PFSK-1 (cell line): ENCODE results near the gene SLC26A11.

Source experiments
- FOXP2 ChIP-seq: optimal IDR thresholded peaks from 2 replicates; pipeline ENCODE3; 2011; ENCODE audit warnings: borderline replicate concordance, control low read depth, inconsistent platforms; ENCODE audit not compliant: insufficient read depth; ENCODE audit errors: extremely low read length, extremely low read depth
- POLR2AphosphoS5 ChIP-seq: IDR thresholded peaks from 2 replicates; pipeline ENCODE4 v1.6.1; 2012; ENCODE audit warnings: low read depth, mild to moderate bottlenecking, control low read depth, low read length, moderate library complexity
- SIN3A ChIP-seq: IDR thresholded peaks from 2 replicates; pipeline ENCODE4 v1.6.1; 2012; ENCODE audit warnings: mild to moderate bottlenecking, low read length, moderate library complexity, borderline replicate concordance; ENCODE audit not compliant: insufficient read depth
- TAF1 ChIP-seq: IDR thresholded peaks from 2 replicates; pipeline ENCODE4 v1.6.1; 2012; ENCODE audit warnings: low read length, control low read depth, borderline replicate concordance; ENCODE audit not compliant: insufficient read depth
- TF ChIP-seq, protein P1 (sequence below), 2 experiments: IDR thresholded peaks; 2 replicates each; pipeline versions ENCODE4 v1.6.1 to v1.8.0; 2011 to 2012; ENCODE audit warnings: low read depth in 2 of 2, low read length in 2 of 2, control low read depth in 1 of 2, inconsistent platforms in 1 of 2, mild to moderate bottlenecking in 1 of 2, moderate library complexity in 1 of 2; ENCODE audit not compliant: insufficient read depth in 1 of 2

SLC26A11 gene

DNA sequence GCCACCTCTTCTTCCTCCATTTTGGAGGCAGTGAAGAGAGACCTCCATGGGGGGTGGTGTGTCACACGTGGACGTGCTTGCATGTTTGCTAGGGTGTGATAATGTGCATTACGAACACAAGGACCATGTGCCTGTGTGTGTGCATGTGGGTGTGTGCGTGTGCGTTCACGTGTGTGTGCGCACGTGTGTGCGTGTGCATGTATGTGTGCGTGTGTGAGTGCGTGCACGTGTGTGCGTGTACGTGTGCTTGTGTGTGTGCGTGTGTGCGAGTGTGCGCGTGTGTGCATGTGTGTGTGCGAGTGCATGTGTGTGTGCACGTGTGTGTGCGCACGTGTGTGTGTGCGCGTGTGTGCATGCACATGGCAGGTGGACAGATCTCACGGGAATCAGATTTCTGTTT, 69.9 kb downstream of the SLC26A11 start:
- TF ChIP-seq POLR2AphosphoS5 (no peak), TAF1 (no peak), FOXP2 (no peak), SIN3A (no peak)
- TF ChIP-seq, protein P1, sequence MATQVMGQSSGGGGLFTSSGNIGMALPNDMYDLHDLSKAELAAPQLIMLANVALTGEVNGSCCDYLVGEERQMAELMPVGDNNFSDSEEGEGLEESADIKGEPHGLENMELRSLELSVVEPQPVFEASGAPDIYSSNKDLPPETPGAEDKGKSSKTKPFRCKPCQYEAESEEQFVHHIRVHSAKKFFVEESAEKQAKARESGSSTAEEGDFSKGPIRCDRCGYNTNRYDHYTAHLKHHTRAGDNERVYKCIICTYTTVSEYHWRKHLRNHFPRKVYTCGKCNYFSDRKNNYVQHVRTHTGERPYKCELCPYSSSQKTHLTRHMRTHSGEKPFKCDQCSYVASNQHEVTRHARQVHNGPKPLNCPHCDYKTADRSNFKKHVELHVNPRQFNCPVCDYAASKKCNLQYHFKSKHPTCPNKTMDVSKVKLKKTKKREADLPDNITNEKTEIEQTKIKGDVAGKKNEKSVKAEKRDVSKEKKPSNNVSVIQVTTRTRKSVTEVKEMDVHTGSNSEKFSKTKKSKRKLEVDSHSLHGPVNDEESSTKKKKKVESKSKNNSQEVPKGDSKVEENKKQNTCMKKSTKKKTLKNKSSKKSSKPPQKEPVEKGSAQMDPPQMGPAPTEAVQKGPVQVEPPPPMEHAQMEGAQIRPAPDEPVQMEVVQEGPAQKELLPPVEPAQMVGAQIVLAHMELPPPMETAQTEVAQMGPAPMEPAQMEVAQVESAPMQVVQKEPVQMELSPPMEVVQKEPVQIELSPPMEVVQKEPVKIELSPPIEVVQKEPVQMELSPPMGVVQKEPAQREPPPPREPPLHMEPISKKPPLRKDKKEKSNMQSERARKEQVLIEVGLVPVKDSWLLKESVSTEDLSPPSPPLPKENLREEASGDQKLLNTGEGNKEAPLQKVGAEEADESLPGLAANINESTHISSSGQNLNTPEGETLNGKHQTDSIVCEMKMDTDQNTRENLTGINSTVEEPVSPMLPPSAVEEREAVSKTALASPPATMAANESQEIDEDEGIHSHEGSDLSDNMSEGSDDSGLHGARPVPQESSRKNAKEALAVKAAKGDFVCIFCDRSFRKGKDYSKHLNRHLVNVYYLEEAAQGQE (IDR thresholded peaks at IDR 0.05; ENCODE audit: insufficient read depth in 1 of 2, low read depth in 2 of 2, low read length in 2 of 2), result no peak

DNA sequence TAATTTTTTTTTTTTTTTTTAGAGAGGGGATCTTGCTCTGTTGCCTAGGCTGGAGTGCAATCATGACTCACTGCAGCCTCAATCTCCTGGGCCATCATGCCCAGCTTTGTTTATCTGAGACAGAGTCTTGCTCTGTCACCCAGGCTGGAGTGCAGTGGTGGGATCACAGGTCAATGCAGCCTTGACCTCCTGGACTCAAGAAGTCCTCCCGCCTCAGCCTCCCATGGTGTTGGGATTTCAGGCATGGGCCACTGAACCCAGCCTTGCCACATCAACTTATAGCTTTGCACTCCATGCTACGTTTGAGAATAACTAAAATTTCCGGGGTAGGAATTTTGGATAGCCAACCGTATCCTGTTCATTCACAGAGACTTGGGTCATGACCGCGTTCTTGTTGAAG, 71.0 kb downstream of the SLC26A11 start:
- TF ChIP-seq, protein P1 (IDR thresholded peaks at IDR 0.05; ENCODE audit: insufficient read depth in 1 of 2, low read depth in 2 of 2, low read length in 2 of 2), result no peak
- no peak for TF ChIP-seq POLR2AphosphoS5
- TF ChIP-seq SIN3A, result no peak
- no peak for TF ChIP-seq TAF1
- no peak for TF ChIP-seq FOXP2

DNA sequence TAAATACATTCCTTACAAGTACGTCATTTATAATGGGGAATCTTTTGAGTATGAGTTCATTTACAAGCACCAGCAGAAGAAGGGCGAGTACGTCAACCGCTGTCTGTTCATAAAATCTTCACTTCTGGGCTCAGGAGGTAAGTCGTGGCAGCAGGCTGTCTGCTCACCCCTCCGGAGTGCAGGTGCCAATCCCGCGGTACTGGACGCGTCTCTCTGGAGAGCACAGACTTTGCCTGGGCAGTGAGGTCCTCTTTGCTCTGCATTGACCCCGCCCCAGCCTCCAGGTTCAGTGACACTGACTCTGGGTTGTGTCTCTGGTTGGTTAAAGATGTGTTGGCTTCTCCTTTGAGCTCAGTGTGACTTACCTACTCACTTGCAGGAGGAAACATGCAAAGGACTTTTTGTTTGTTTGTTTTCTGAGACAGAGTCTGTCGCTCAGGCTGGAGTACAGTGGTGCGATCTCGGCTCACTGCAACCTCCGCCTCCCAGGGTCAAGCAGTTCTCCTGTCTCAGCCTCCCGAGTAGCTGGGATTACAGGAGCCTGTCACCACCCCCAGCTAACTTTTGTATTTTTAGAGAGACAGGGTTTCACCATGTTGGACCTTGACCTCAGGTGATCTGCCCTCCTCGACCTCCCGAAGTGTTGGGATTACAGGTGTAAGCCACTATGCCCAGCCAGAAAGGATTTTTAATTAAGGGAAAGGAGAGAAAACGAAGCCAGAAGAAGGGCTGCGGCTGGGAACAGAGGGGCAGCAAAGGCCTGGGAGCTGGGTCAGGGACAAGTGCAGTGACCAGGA, 71.7 kb downstream of the SLC26A11 start:
- TF ChIP-seq SIN3A (no peak), TAF1 (no peak), POLR2AphosphoS5 (no peak), FOXP2 (no peak)
- TF ChIP-seq, protein P1 (IDR thresholded peaks at IDR 0.05; ENCODE audit: insufficient read depth in 1 of 2, low read depth in 2 of 2, low read length in 2 of 2), result no peak

DNA sequence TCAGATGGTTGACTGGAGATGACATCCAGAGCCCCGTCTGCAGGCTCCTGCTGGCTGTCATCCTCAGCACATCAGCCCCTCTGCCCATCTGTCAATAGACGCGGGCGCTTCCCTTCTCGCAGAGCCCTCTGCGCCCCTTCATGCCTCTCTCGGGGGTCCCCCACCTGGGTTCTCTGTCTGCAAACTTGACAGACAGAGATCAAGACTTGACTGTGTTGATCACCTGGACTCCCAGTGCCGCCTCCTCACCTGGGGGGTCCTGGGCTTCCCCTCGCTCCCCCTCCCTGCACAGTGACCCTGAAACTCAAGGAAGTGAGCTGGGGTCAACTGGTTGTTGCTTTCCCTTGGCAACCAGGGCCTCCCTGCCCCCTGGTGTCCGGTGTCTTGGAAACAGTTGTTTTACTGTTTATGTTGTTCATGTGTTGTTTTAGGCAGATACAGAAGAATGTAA, 72.3 kb downstream of the SLC26A11 start:
- no peak for TF ChIP-seq POLR2AphosphoS5
- TF ChIP-seq SIN3A, result no peak
- no peak for TF ChIP-seq TAF1
- TF ChIP-seq FOXP2, result no peak
- TF ChIP-seq, protein P1 (IDR thresholded peaks at IDR 0.05; ENCODE audit: insufficient read depth in 1 of 2, low read depth in 2 of 2, low read length in 2 of 2), result no peak
